ENCODE data around the gene SLC22A3. TPM values are rescaled to one million over a fixed set of nuclear protein-coding genes. Genes with fewer than 3 reads are reported as not detected.

Gene SLC22A3
- total and polyA plus RNA-seq, 2 of the 13 experiments (the other 11 are each of a cell fraction or from before 2014, with no cell fraction given) = 12.0 to 31.5 TPM

DNA sequence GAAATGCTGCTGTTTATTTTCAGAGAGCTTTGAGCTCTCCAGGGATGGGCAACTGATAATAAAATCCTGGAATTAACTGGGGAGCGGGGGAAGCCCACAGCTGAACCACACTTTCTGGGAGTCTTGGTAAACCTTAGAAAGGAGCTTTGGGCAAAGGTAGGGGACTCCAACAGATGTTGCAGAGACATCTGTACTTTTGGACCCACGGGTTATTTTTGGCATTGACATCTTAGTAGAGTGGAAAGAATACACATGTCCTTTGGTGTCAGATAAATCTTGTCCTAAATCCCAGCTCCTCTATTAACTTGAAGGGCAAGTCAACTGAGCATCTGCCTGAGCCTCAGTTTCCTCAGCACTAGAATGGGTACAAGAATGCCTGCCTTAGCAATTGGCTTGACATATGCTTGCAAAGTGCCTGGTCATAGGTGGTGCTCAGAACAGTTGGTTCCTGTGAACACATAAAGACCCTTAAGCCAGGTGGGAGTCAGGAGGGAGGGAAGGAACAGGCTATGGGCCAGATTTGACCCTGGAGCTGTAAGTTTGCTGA is 5.8 kb downstream of the SLC22A3 start:
- WGBS (ENCODE audit: low lambda C conversion rate) = 73% methylated on average over 2 of the region's 2 CpGs
- POLR2A ChIA-PET = interaction anchor here (1.9 kb wide), 1 partner anchor 40 kb away, joined by 7 read pairs; no protein-coding TSS in a partner anchor
- FAIRE-seq (no peak), DNase-seq (ENCODE audit: low spot score) (no peak), ATAC-seq (no peak)
- intact Hi-C loops (cut with micrococcal nuclease; ENCODE audit: unreplicated experiment) = no loop called here
- Histone ChIP-seq H3K27ac (ENCODE audit: extremely low read length, insufficient read depth, low read length) (no peak overlapping the region), H3K36me3 (replicated peaks in 1 of 2; ENCODE audit: control insufficient read depth in 1 of 2, insufficient read depth in 2 of 2, low read length in 2 of 2) (0 out of 5 replicates have a peak, but pooled peaks cover 0 to 3% of the 10 kb centered on the region in 2 experiments), H2AFZ (ENCODE audit: low read length) (no peak overlapping the region), H3K4me3 (replicated peaks in 1 of 3; ENCODE audit: insufficient read depth in 1 of 3, low read depth in 2 of 3, low read length in 3 of 3) (no peak overlapping the region), H3K9me3 (ENCODE audit: low read length) (no peaks in the 10 kb centered on the region), H4K20me1 (ENCODE audit: insufficient read depth, low read length) (no peaks in the 10 kb centered on the region), H3K4me2 (ENCODE audit: low read depth, low read length) (no peak overlapping the region), H3K79me2 (ENCODE audit: insufficient read depth, low read length) (peaks cover 94% of the 10 kb centered on the region), H3K9ac (ENCODE audit: insufficient read depth, low read depth, low read length) (no peak overlapping the region), H3K27me3 (ENCODE audit: control insufficient read depth in 1 of 2, insufficient read depth in 2 of 2, low read length in 2 of 2) (peaks cover 0 to 6% of the 10 kb centered on the region in 2 experiments; a peak in 1 of 5 replicates), H3K4me1 (ENCODE audit: insufficient read depth, low read length) (peaks cover 88% of the 10 kb centered on the region)
- no TSS peak for BruUV-seq (replicated peaks)
- no peak for TF ChIP-seq MYC (CRISPR knock-in tag; IDR thresholded peaks at IDR 0.05; ENCODE audit: borderline replicate concordance)
- TF ChIP-seq ZNF629 (CRISPR knock-in tag; conservative IDR thresholded peaks at IDR 0.05) = peak; percentile 94
- TF ChIP-seq, protein P1, sequence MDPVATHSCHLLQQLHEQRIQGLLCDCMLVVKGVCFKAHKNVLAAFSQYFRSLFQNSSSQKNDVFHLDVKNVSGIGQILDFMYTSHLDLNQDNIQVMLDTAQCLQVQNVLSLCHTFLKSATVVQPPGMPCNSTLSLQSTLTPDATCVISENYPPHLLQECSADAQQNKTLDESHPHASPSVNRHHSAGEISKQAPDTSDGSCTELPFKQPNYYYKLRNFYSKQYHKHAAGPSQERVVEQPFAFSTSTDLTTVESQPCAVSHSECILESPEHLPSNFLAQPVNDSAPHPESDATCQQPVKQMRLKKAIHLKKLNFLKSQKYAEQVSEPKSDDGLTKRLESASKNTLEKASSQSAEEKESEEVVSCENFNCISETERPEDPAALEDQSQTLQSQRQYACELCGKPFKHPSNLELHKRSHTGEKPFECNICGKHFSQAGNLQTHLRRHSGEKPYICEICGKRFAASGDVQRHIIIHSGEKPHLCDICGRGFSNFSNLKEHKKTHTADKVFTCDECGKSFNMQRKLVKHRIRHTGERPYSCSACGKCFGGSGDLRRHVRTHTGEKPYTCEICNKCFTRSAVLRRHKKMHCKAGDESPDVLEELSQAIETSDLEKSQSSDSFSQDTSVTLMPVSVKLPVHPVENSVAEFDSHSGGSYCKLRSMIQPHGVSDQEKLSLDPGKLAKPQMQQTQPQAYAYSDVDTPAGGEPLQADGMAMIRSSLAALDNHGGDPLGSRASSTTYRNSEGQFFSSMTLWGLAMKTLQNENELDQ (CRISPR knock-in tag; IDR thresholded peaks at IDR 0.05; ENCODE audit: borderline replicate concordance) = no peak
- TF ChIP-seq CC2D1A (CRISPR knock-in tag; IDR thresholded peaks at IDR 0.05) = 0 out of 2 replicates have a peak, but pooled peaks have one; percentile 26
- TF ChIP-seq KDM1A (CRISPR knock-in tag; IDR thresholded peaks at IDR 0.05) = 0 out of 2 replicates have a peak, but pooled peaks have one; percentile 38
- TF ChIP-seq ADNP (CRISPR knock-in tag; IDR thresholded peaks at IDR 0.05) = 0 out of 2 replicates have a peak, but pooled peaks have one; percentile 33
- TF ChIP-seq ZNF263 (CRISPR knock-in tag; IDR thresholded peaks at IDR 0.05) = no peak
- peak; percentile 67; the same call in 1 of the 2 replicates for TF ChIP-seq ZMYM3 (CRISPR knock-in tag; IDR thresholded peaks at IDR 0.05)
- TF ChIP-seq, protein P2, sequence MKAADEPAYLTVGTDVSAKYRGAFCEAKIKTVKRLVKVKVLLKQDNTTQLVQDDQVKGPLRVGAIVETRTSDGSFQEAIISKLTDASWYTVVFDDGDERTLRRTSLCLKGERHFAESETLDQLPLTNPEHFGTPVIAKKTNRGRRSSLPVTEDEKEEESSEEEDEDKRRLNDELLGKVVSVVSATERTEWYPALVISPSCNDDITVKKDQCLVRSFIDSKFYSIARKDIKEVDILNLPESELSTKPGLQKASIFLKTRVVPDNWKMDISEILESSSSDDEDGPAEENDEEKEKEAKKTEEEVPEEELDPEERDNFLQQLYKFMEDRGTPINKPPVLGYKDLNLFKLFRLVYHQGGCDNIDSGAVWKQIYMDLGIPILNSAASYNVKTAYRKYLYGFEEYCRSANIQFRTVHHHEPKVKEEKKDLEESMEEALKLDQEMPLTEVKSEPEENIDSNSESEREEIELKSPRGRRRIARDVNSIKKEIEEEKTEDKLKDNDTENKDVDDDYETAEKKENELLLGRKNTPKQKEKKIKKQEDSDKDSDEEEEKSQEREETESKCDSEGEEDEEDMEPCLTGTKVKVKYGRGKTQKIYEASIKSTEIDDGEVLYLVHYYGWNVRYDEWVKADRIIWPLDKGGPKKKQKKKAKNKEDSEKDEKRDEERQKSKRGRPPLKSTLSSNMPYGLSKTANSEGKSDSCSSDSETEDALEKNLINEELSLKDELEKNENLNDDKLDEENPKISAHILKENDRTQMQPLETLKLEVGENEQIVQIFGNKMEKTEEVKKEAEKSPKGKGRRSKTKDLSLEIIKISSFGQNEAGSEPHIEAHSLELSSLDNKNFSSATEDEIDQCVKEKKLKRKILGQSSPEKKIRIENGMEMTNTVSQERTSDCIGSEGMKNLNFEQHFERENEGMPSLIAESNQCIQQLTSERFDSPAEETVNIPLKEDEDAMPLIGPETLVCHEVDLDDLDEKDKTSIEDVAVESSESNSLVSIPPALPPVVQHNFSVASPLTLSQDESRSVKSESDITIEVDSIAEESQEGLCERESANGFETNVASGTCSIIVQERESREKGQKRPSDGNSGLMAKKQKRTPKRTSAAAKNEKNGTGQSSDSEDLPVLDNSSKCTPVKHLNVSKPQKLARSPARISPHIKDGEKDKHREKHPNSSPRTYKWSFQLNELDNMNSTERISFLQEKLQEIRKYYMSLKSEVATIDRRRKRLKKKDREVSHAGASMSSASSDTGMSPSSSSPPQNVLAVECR (CRISPR knock-in tag; IDR thresholded peaks at IDR 0.05; ENCODE audit: borderline replicate concordance) = no peak
- CTCF ChIA-PET (ENCODE audit: low intra/inter-chr PET ratio, low total read pairs) = no interaction called here
- in situ Hi-C loops (cut with HindIII; ENCODE audit: extremely low pct_ligation_motif_present, low pct_unique_long_range_greater_than_20kb) = no loop called here

Measured in HepG2 (cell line).